K562 (cell line): ENCODE results near the gene MCM5. TPM values are rescaled to one million over a fixed set of nuclear protein-coding genes. Genes with fewer than 3 reads are reported as not detected.

Experiments
- FOXA1 ChIP-seq: fragments of 450-650 bp; IDR thresholded peaks from 2 replicates; pipeline ENCODE4 v1.6.1; 2016; ENCODE audit warnings: mild to moderate bottlenecking, borderline replicate concordance
- HNRNPUL1 ChIP-seq: fragments of 200-400 bp; formaldehyde crosslinking; IDR thresholded peaks from 2 replicates; pipeline ENCODE4 v1.6.1; 2017; ENCODE audit warnings: low read length
- KLF10 ChIP-seq: fragments of 250-450 bp; sonication (Bioruptor Pico); IDR thresholded peaks from 2 replicates; pipeline ENCODE4 v1.6.1; 2021; ENCODE audit warnings: matching md5 sums
- RBM34 ChIP-seq: fragments of 200-400 bp; formaldehyde crosslinking; IDR thresholded peaks from 2 replicates; pipeline ENCODE4 v1.6.1; 2018; ENCODE audit warnings: low read length, borderline replicate concordance; ENCODE audit not compliant: insufficient read depth
- RREB1 ChIP-seq: fragments of 250-450 bp; sonication (Bioruptor Pico); IDR thresholded peaks from 2 replicates; pipeline ENCODE4 v1.4.0; 2020
- RUNX1 ChIP-seq: sonication (generic); IDR thresholded peaks from 2 replicates; pipeline ENCODE4 v1.6.1; 2016; ENCODE audit warnings: antibody characterized with exemption, low read depth
- ZZZ3 ChIP-seq: fragments of 450-650 bp; IDR thresholded peaks from 2 replicates; pipeline ENCODE4 v1.6.1; 2016; ENCODE audit warnings: antibody characterized with exemption, mild to moderate bottlenecking, moderate library complexity
- polyA plus RNA-seq, 8 experiments: library from polyadenylated mRNA; depleted of rRNA in 4 of 8; stranded (reverse) in 5 of 8; unstranded in 3 of 8; fragments of >200 nt; fragmentation: Nextera tagmentation in 2 of 8; fragmentation: Illumina TruSeq in 1 of 8; extraction: Ambion mirVana in 2 of 8; extraction: Trizol in 1 of 8; gene quantifications; 2 replicates each; pipeline versions ENCODE4 v1.2.1 to v1.2.3, GENCODE V29; 2011 to 2014; ENCODE audit warnings: inconsistent platforms in 1 of 8, missing spikeins in 1 of 8
- total RNA-seq, 7 experiments: library from RNA; depleted of rRNA in 6 of 7; stranded (reverse); fragments of >200 nt in 6 of 7; fragmentation: Illumina TruSeq in 2 of 7; extraction: Trizol in 2 of 7; gene quantifications; 2 replicates each; pipeline versions ENCODE4 v1.2.1 to v1.2.3, GENCODE V29; 2011 to 2021; ENCODE audit warnings: low replicate concordance in 1 of 7

The MCM5 gene
- total and polyA plus RNA-seq, 9 of the 15 experiments (the other 6 are each of a cell fraction or from before 2014, with no cell fraction given) = 5.6 to 180 (median 66.1) TPM

- TF ChIP-seq RREB1 (CRISPR knock-in tag) (no peak), KLF10 (CRISPR knock-in tag) (no peak), ZZZ3 (no peak), FOXA1 (no peak), RBM34 (no peak), RUNX1 (no peak), HNRNPUL1 (no peak)
These were observed 58.0 kb downstream of the MCM5 start (continued) for GRCh38 chr22:35457729-35458546.
